ENCODE data around the gene GSTP1. TPM values are rescaled to one million over a fixed set of nuclear protein-coding genes. Genes with fewer than 3 reads are reported as not detected.

The GSTP1 gene
- total RNA-seq, 4 donors from 2014 or later: 469 to 810 (median 596) TPM

DNA sequence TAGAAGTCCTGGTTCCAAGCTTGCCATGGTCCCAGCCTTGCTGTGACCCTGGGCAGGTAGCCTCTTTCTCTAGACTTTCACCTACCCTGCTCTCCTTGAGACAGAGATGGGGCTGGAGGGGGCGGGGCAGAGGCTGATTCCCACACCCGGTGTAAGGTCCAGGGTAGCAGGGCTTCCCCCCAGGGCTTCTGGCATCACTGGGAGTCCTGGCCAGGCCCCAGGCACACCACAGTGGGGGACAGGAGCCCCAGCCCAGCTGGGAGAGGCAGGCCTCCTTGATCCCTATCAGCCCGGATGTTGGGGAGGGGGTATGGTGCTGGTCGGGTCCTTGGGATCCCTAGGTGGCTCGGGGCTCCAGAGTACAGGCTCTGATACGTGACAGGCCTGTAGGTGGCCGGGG, 47.8 kb downstream of the GSTP1 start:
- WGBS: 67% methylated on average over 1 of the region's 7 CpGs
- intact Hi-C loops (cut with DNase I): loop anchor here (5.0 kb wide), 1 partner anchor 176 kb away; no protein-coding TSS in a partner anchor
- Histone ChIP-seq H3K9me3 (no peaks in the 10 kb centered on the region), H3K27me3 (peaks cover 0 to 8% (median 0%) of the 10 kb centered on the region in 4 donors), H3K27ac (replicated peaks in 1 of 4) (peak overlapping the region; percentile 95 to 97 (median 96)), H3K36me3 (no peaks in the 10 kb centered on the region), H3K4me1 (peaks cover 11 to 29% (median 22%) of the 10 kb centered on the region in 4 donors), H3K4me3 (no peak overlapping the region)
- TF ChIP-seq POLR2A (IDR thresholded peaks at IDR 0.05; ENCODE audit: low read depth): no peak
- TF ChIP-seq, protein P1, sequence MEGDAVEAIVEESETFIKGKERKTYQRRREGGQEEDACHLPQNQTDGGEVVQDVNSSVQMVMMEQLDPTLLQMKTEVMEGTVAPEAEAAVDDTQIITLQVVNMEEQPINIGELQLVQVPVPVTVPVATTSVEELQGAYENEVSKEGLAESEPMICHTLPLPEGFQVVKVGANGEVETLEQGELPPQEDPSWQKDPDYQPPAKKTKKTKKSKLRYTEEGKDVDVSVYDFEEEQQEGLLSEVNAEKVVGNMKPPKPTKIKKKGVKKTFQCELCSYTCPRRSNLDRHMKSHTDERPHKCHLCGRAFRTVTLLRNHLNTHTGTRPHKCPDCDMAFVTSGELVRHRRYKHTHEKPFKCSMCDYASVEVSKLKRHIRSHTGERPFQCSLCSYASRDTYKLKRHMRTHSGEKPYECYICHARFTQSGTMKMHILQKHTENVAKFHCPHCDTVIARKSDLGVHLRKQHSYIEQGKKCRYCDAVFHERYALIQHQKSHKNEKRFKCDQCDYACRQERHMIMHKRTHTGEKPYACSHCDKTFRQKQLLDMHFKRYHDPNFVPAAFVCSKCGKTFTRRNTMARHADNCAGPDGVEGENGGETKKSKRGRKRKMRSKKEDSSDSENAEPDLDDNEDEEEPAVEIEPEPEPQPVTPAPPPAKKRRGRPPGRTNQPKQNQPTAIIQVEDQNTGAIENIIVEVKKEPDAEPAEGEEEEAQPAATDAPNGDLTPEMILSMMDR (IDR thresholded peaks at IDR 0.05): no peak
- no peak for TF ChIP-seq POLR2AphosphoS5 (IDR thresholded peaks at IDR 0.05)
- TF ChIP-seq EP300 (IDR thresholded peaks at IDR 0.05): no peak
- no peak for DNase-seq (ENCODE audit: extremely low spot score)

DNA sequence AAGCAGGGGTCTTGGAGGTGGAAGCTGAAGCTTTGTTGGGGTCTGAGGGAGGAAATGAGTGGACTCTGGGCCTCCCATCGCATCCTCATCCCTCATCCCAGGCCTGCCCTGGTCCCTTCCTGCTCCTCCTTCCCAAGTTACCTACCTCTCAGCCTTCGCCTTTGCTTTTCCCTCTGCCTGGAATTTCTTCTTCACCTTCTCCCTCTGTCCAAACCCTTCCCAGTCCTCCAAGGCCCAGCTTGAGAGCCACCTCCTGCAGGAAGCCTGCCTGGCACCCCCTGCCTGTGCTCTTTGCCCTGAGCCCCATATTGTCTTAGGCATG, 48.2 kb downstream of the GSTP1 start:
- Histone ChIP-seq H3K9me3 (no peaks in the 10 kb centered on the region), H3K27me3 (peaks cover 0 to 8% (median 0%) of the 10 kb centered on the region in 4 donors), H3K36me3 (no peaks in the 10 kb centered on the region), H3K4me1 (peaks cover 11 to 29% (median 22%) of the 10 kb centered on the region in 4 donors), H3K27ac (replicated peaks in 1 of 4) (no peak overlapping the region), H3K4me3 (no peak overlapping the region)
- intact Hi-C loops (cut with DNase I): loop anchor here (5.0 kb wide), 1 partner anchor 175 kb away; no protein-coding TSS in a partner anchor
- WGBS: 97% methylated on average over 2 of the region's 2 CpGs
- TF ChIP-seq POLR2AphosphoS5 (IDR thresholded peaks at IDR 0.05) (no peak), EP300 (IDR thresholded peaks at IDR 0.05) (no peak), POLR2A (IDR thresholded peaks at IDR 0.05; ENCODE audit: low read depth) (no peak)
- TF ChIP-seq, protein P1 (IDR thresholded peaks at IDR 0.05): no peak
- no peak for DNase-seq (ENCODE audit: extremely low spot score)

DNA sequence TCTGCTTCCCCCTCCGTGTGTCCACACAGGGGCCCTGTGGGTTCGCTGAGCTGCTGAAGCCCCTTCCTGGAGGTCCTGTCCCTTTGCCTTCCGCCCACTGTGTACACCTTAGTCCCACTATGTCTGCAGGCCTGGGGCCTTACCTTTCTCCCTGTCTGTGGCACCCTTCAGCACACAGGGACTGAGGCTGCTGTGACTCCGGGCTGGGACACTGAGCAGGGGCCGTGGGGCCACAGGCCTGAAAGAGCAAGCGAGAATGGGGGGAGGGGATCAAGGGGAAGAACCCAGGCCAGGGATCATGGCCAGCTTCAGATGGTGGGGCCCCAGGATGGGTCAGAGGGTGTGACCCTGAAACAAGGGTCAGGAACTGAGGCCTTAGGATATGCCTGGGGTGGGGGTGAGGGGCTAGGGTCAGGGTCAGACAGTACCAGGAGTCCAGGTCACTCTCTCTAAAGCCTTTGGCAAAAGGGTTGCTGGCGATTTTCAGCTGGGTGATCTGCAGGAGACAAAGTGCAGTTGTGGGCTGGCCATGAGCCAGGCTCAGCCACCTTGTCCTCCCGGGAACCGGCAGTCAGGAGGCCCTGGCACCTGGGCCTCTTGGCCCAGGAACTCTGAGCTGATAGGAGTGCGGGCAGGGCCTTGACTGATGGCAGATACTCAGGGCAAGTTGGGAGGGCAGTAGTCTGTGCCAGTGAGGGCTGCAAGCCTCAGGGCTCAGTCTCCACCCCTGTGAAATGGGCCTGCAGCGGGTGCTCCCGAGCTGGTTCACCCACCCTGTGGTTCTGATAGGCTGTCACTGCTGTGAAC, 48.8 kb downstream of the GSTP1 start:
- no peaks in the 10 kb centered on the region for H3K36me3 ChIP-seq
- no peak overlapping the region for H3K4me3 ChIP-seq
- peaks cover 0 to 8% (median 0%) of the 10 kb centered on the region in 4 donors for H3K27me3 ChIP-seq
- peaks cover 11 to 29% (median 22%) of the 10 kb centered on the region in 4 donors for H3K4me1 ChIP-seq
- no peak for TF ChIP-seq EP300 (IDR thresholded peaks at IDR 0.05)
- TF ChIP-seq, protein P1 (IDR thresholded peaks at IDR 0.05): no peak
- TF ChIP-seq POLR2AphosphoS5 (IDR thresholded peaks at IDR 0.05): no peak
- no peak for TF ChIP-seq POLR2A (IDR thresholded peaks at IDR 0.05; ENCODE audit: low read depth)
- no peak for DNase-seq (ENCODE audit: extremely low spot score)
- intact Hi-C loops (cut with DNase I): loop anchor here (5.0 kb wide), 1 partner anchor 175 kb away; no protein-coding TSS in a partner anchor
- no peaks in the 10 kb centered on the region for H3K9me3 ChIP-seq
- 89% methylated on average over 7 of the region's 12 CpGs for WGBS
- H3K27ac ChIP-seq (replicated peaks in 1 of 4): no peak overlapping the region

DNA sequence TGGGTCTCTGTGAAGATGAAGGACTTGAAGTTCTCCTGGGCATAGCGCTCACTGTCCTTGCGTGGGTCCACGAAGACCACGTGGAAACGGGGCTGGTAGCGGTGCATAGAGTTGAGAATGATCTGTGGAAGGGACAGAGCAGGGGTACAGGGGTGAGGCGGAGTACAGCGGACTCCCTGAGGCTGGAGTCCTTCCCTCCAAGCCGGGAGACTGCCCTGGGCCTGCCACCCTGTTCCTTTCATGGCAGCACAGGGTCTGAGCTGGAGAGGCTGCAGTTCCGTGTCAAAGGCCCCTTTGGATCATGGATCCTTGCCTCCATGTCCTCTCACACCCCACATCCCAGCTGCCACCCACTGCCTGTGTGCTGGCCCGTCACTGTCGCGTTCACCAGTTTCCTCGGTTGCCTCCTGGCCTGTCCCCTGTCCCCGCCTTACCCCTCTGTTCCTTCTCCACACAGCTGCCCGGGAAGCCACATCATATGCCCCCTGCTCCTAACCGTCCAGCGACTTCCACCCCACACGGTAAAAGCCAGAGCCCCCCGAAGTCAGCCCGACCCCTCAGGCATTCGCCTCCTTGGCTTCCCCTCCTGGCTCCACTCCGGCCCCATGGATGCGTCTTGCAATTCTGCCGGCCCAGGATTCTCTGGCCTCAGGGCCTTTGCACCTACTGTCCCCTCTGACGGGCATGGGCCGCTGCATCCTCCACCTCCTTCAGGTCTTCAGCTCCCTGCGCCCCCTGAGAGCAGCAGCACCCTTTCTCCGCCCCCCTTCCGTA, 49.6 kb downstream of the GSTP1 start:
- H3K27me3 ChIP-seq: peaks cover 0 to 8% (median 0%) of the 10 kb centered on the region in 4 donors
- peaks cover 11 to 28% (median 22%) of the 10 kb centered on the region in 4 donors for H3K4me1 ChIP-seq
- no peak for TF ChIP-seq EP300 (IDR thresholded peaks at IDR 0.05)
- no peak for TF ChIP-seq POLR2AphosphoS5 (IDR thresholded peaks at IDR 0.05)
- no peak for TF ChIP-seq POLR2A (IDR thresholded peaks at IDR 0.05; ENCODE audit: low read depth)
- TF ChIP-seq, protein P1 (IDR thresholded peaks at IDR 0.05): no peak
- H3K9me3 ChIP-seq: no peaks in the 10 kb centered on the region
- DNase-seq (ENCODE audit: extremely low spot score): no peak
- intact Hi-C loops (cut with DNase I): loop anchor here (5.0 kb wide), 1 partner anchor 174 kb away; no protein-coding TSS in a partner anchor
- no peaks in the 10 kb centered on the region for H3K36me3 ChIP-seq
- H3K27ac ChIP-seq (replicated peaks in 1 of 4): no peak overlapping the region
- H3K4me3 ChIP-seq: no peak overlapping the region
- WGBS: 93% methylated on average over 30 of the region's 30 CpGs
